ENCODE data around the gene GPR132.

GPR132 gene

DNA sequence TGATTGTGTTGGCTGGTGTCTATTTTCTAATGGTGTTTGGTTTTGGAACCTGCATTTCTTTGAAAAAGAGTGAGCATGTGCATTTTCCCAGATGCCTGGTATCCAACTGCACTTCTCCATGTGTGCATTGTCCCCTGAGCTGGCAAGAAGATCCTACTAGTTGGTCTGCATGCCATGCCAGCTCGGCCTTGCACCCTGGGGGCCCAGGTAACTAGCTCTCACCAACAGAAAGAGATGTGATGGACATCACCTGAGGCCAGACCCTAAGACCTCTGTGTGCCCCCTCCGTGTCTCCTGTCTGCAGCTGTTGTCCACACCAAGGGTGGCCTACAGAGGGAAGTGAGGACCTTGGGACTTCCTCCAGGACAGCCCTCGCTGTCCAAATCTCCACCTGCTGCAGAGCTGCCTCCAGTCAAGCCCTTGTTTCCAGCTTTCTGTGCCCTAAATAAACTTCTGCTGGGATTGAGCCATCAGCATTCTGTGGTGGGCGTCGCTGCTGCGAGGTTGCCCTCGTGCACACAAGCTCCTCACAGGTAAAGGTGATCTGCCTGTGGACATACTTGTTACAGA is 30.1 kb upstream of the GPR132 start:
- no peak overlapping the region for H3K4me3 ChIP-seq (ENCODE audit: low read depth, low read length)
- DNase-seq (ENCODE audit: low read depth): no peak
- in situ Hi-C loops (cut with HindIII; ENCODE audit: low sequenced_read_pairs): no loop called here
- TF ChIP-seq, protein P1, sequence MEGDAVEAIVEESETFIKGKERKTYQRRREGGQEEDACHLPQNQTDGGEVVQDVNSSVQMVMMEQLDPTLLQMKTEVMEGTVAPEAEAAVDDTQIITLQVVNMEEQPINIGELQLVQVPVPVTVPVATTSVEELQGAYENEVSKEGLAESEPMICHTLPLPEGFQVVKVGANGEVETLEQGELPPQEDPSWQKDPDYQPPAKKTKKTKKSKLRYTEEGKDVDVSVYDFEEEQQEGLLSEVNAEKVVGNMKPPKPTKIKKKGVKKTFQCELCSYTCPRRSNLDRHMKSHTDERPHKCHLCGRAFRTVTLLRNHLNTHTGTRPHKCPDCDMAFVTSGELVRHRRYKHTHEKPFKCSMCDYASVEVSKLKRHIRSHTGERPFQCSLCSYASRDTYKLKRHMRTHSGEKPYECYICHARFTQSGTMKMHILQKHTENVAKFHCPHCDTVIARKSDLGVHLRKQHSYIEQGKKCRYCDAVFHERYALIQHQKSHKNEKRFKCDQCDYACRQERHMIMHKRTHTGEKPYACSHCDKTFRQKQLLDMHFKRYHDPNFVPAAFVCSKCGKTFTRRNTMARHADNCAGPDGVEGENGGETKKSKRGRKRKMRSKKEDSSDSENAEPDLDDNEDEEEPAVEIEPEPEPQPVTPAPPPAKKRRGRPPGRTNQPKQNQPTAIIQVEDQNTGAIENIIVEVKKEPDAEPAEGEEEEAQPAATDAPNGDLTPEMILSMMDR (IDR thresholded peaks at IDR 0.05; ENCODE audit: low read depth, low read length, missing control alignments): no peak

DNA sequence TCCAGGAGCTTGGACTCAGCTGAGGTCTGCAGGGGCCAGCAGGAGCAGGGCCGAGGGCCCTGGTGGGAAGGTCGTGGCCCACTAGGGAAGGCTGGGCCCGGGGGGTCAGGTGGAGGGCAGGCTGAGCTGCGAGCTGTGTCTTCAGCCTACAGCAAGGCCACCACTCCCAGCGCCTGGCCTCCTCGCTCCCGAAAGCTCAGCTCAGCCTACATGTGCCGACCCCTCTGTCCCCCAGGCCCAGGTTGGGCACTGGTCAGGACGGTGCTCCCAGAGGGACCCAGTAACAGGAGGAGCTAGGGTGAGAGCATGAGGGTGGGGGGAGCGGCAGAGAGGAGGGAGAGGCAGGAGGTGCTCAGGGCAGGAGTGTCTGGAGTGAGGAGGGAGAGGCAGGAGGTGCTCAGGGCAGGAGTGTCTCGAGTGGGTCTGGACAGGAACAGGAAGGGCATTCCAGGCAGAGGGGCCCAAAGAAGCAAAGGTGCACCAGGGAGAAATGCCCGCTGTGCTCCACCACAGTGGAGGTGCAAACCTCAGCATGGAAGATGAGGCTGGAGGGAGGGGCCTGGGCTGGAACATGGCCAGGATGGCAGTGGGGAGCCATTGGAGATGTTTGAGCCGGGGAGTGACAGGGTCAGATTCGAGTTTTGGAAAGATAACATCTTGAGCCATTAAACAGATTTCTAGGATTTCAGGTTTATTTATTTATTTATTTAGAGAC is 29.1 kb upstream of the GPR132 start:
- H3K4me3 ChIP-seq (ENCODE audit: low read depth, low read length): peak overlapping the region; percentile 68
- TF ChIP-seq, protein P1 (IDR thresholded peaks at IDR 0.05; ENCODE audit: low read depth, low read length, missing control alignments): no peak
- no peak for DNase-seq (ENCODE audit: low read depth)
- in situ Hi-C loops (cut with HindIII; ENCODE audit: low sequenced_read_pairs): no loop called here

DNA sequence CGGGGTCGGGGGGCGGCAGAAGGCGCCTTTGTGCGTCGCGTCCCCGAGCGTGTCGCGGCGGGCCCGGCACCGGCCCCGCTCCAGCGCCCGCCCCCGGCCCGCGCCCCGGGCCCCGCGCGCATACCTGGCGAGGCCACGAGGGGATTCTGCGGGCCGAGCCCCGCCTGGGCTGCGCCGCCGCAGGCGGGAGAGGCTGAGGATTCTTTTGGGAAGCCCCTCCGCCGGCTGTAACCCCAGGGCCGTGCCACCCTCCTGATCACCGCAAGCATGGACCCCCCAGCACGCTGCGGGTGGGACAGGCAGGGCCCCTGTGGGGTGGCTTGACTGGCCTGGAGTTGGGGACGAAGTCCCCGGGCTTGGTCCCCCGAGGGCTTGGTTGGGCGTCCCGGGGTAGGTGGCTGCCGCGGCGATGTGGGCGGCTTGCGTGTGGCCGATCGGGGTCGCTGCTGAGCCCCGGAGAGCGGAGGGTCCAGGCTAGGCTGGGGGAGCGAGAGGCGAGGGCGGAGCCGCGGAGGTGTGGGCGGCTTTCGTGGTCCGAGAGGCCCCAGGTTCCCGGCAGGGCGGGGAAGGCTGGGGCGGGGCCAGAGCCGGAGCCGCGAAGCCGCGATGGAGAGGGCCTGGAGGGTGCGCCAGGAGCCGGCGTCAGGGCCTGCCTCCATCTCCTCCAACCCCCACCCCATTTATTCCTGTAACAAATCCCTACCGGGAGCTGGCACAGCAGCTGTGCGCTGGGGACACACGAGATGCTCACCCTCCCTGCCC is 28.4 kb upstream of the GPR132 start:
- in situ Hi-C loops (cut with HindIII; ENCODE audit: low sequenced_read_pairs): no loop called here
- TF ChIP-seq, protein P1 (IDR thresholded peaks at IDR 0.05; ENCODE audit: low read depth, low read length, missing control alignments): peak; percentile 69
- H3K4me3 ChIP-seq (ENCODE audit: low read depth, low read length): peak overlapping the region; percentile 68
- DNase-seq (ENCODE audit: low read depth): no peak

DNA sequence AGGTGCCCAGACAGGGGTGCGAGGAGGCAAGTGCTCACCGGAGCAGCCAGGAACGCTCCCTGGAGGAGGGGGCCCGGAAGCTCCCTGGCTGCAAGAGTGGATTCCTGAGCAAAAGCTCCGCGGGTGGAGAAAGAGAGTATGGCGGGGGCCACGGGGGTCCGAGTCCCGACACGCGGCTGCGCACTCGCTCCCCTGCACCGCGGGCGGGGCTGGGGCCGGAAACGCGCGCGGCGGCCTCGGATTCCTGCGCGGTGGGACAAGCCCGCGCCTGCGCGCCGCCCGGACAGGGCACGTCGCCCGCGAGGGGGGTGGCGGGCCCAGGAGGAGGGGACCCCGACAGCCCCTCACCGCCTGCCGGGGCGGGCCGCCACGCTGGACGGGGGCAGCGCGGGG is 27.8 kb upstream of the GPR132 start:
- peak overlapping the region; percentile 68 for H3K4me3 ChIP-seq (ENCODE audit: low read depth, low read length)
- DNase-seq (ENCODE audit: low read depth): no peak
- in situ Hi-C loops (cut with HindIII; ENCODE audit: low sequenced_read_pairs): no loop called here
- TF ChIP-seq, protein P1 (IDR thresholded peaks at IDR 0.05; ENCODE audit: low read depth, low read length, missing control alignments): no peak

DNA sequence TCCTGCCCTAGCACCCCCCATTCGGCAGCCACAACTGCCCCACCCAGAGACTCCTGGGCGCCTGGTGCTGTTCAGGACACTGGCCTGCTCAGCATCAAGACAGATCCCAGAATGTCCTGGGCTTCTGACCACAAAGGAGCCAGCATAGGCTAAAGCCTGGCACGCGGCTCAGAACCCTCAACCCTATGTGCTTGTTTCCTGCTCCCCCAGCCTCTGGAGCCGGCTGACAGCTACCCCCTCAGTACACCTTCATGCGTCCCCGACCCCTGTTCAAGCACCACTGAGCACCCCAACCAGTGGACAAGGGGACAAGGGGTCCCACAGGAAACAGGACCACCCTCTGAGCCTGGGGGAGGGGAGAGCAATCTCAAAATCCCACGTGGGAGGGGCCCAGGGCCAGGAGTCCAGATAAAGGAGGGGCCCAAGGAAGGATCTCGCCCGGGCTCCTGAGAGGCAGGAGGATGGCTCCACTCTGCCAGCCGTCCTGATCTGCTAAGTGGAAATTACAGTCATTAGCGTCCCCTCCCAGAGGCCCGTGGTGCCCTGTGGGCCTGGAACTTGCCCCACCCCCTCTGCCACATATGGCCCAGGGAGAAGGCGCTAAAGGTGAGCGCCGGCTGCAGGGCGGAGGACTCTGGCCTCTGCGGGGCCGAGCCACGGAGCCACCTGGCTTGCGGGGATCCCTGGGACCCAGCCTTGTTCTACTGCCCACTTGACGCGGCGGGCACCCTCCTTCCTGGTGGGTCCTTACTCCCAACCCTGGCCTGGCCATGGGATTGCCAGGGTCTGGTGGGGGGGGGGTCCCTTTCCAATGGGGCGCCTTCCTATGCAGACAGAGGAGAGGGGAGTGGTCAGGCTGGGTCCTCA is 27.2 kb upstream of the GPR132 start:
- no peak for DNase-seq (ENCODE audit: low read depth)
- TF ChIP-seq, protein P1 (IDR thresholded peaks at IDR 0.05; ENCODE audit: low read depth, low read length, missing control alignments): no peak
- H3K4me3 ChIP-seq (ENCODE audit: low read depth, low read length): peak overlapping the region; percentile 68
- in situ Hi-C loops (cut with HindIII; ENCODE audit: low sequenced_read_pairs): no loop called here
